Stimulated activated CD8-positive, alpha-beta memory T cell treated with anti-CD3 and anti-CD28 coated beads, Interleukin-15, amount 100 ng/mL, for 48 hours (primary cell): ENCODE results near the gene DNAJA3.

Source experiments
- DNase-seq, 2 donors: peaks; one replicate each; pipeline ENCODE4 v3.0.0-alpha.2; 2020; ENCODE audit warnings: low read depth in 2 of 2

DNAJA3 gene

DNA sequence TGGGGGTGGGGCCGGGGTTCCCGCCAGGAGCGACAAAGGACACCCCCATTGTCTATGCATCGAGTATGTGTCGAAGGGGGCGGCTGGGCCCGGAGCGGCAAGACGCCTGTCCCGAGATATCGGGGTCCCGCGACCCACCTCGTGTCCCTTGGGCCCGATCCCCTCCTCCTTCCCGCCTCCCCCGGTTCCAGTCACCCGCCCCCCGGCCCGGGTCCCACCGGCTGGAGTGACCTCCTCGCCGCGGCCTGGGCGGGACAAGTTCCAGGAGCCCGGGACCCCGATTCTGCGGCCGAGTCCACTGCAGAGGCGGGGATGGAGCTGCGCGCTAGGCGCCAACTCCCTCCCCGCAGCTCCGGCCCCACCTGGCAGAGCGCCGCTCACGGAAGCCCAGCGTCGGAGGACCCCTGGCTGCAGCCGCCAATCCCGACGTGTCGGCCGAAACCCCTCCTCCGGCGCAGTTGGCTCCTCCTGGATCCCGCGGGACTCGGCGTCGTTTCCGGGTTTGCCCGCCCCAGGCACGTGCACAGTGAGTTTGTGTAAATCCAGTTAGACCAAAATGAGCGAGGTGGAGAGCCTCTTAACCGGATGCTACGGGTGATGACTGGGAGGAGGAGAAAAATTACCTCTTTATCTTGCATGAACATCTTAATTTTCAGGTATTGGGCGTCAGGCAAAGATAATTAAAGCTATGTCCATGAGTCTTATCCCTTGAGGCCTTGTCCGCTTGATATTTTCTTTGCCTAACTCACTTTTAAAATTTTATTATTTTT, 48.7 kb downstream of the DNAJA3 start, which contains the start of gene NMRAL1:
Gene NMRAL1, minus strand, starts transcription at position 434 of the 770 bp plus-strand sequence. CDS start 493 bp downstream, outside the sequence.
- DNase-seq = peak; percentile 89 to 91

DNA sequence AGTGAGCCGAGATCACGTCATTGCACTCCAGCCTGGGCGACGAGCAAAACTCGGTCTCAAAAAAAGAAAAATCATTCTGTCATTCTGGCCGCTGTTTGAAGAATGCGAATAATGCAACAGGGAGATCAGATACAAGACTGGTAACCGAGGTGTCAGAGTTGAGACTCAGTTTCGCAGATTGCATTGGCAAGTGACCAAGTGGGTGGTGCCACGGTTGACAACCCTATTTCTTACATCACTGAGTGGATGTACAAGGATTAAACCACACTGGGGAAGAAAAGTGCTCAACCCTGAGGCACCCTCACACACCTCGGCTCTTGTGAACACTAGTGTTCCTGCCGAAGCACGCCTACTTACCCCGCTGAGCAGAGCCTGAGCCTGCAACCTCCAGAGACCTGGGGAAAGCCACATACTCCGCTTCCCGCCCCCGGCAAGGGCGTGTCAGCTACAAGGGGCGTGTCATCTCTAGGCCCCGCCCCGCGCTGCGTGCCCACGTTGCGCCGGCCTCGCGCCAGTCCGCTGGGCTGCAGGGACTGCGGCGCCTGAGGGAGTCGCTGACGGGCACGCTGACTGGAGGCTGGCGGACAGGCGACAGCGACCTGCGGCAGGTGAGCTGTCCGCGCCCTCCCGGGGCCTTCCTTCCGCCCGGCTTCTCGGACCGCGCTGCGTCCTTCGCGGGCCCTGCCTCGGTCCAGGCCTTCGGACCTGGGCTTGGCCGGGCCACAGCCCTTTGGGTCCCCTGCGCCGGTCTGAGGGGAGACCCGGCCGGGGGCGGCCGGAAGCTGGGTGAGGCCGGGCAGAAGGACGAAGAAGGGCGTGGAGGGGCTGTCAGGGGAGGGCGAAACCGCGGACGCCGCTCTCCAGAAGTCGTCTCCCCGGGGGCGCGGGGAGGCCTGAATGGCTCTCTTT, 50.5 kb downstream of the DNAJA3 start, which contains the start of gene HMOX2:
Gene HMOX2, plus strand, starts transcription at position 519 of the 909 bp plus-strand sequence. CDS start 29,127 bp downstream, outside the sequence.
- peak; percentile 90 to 93 for DNase-seq

DNA sequence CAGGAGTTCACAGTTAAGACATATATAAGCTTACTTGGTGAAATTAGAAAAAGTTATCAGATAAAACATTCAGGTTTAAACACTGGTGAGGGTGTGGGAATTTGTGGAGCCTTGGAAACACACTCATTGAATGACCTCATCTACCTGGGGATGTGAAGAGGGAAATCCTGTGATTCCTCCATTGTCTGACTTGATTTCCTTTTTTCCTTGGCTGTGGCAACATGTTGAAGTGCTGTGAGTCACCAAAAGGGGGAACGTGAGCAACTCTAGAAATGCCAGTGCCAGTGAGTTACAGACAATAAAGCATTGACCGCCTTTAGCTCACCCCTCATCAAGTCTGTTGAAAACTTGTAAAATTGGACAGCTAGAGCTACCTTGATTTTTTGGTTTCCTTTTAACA, 52.3 kb downstream of the DNAJA3 start:
- DNase-seq = no peak

DNA sequence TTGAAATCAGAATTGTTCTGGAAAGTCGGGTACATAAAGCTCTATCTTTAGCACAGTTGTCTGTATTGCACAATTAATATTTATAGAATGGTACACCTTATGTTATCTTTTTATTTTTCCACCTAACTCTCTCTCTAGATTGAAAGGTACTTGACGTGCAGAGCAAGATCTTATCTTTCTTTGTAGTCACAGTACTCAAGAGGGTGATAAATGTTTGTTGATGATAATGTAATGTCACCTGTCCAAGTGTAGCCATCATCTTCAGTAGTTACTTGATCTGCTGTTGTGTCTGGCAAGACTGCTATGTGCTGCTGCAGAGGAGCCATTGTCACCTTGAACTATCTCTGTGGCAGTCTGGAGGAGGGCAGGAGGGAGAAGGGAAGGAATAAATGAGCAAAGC, 55.9 kb downstream of the DNAJA3 start:
- no peak for DNase-seq

DNA sequence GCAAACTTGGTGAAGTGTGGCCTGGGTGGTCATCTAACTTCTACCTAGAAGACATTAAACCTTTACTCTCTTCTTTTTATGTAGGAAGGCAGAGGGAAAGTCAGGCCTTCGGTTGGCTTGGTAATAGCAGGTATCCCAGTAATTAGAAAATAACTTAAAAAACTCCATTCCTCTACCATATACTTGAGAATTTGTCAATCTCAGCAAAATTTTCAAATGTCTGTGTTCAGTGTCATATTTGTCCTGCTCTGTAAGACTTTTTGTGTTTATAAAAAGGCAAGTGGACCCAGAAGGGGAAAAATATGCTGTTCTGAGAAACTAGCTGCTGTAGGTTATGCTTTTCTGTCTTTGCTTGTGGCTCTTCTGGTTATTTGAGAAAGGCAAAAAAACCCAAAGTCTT, 56.3 kb downstream of the DNAJA3 start:
- no peak for DNase-seq

DNA sequence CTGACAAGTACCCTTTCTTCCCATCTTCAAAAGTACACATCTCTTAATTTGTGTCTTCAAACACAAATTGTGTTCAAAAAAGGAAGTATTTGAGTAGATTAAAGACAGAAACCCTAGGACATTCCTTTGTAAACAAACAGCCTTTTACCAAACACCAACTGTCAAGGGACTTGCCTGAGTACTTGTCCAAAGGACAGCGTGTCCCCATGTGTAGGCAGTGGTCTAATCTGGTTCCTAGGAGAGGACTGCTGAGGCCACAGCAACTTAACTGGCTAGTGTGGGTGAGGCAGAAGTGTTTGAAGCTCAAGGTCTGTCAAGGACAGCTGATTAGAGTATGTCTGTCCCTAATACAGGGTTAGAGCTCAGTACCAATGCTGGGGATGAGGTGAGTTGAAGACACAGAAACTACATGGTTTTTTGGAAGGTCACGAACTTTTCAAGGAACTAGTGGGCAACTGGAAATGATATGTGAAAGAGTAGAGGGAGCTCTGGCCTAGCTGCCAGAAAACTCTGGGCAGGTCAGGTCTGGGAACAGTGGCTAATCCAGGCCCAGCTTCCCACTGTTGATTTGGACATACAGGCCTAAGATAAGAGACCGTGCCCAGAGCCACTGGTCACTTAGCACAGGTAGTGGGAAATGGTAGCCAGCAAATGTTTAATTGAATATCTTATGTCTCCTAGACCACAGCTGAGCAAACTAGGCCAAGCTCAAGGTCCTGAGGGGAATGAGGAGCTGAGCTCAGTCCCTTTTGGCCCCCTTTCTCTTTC, 60.6 kb downstream of the DNAJA3 start:
- no peak for DNase-seq

DNA sequence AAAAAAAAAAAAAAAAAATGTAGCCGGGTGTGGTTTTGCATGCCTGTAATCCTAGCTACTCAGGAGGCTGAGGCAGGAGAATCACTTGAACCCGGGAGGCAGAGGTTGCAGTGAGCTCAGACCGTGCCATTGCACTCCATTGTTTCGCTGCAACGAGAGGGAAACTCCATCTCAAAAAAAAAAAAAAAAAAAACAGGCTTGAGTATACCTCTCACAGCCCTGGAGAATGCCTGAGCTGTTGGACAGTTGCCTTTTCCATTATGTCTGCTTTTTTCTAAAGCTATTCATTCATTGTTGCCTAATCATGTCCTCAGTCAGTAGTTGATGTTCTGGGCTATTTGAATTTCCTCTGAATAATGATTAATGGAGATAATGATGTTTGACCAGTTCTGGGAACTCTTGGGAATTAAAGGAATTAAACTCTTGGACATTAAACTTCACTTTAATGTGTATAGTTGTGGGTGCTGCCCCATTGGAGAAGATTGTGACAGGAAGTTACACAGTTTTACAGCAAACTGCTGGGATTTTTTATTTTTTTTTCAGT, 62.4 kb downstream of the DNAJA3 start:
- no peak for DNase-seq

DNA sequence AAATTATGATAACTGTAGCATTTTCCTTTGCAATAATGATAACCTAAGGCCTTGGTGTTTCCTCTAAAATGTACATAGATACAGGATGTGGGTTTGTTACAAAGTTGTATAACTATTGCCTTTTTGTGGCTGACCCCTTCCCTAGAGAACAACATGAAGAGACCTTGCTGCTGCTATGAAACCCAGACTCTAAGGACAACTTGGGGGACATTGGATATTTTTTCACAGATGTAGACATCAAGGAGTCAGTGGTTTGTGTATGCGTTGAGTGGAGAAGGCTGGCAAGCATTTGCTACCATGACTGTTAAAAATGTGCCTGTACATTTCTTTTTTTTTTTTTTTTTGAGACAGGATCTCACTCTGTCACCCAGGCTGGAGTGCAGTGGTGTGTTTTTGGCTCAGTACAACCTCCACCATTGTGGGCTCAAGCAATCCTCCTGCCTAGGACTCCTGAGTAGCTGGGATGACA, 62.9 kb downstream of the DNAJA3 start:
- no peak for DNase-seq

DNA sequence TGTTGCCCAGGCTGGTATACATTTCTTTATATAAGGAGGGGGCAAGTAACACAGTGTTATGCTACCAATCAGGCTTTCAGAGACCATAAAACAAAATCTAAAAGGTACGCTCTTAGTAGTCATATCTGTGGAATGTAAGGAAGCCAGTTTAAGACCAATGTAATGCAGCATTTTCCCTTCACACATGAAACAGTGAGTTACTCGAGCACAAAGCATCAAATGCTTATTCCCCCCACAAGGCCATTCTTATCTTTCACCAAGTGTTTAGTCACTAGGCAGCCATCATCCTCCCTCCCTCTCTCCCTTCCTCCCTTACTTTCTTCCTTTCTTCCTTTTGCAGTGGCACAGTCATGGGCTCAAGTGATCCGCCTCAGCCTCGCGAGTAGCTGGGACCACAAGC, 63.4 kb downstream of the DNAJA3 start:
- DNase-seq = no peak

DNA sequence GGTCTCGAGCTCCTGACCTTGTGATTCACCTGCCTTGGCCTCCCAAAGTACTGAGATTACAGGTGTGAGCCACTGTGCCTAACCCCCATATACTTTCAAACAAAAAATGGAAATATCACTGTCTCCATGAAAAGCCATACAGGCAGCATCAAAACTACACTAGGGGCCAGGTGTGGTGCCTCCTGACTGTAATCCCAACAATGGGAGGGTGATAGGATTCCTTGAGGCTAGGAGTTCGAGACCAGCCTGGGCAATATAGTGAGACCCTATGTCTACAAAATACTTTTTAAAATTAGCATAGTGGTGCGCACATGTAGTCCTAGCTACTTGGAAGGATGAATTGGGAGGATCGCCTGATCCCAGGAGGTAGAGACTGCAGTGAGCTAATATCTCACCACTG, 66.2 kb downstream of the DNAJA3 start:
- no peak for DNase-seq

DNA sequence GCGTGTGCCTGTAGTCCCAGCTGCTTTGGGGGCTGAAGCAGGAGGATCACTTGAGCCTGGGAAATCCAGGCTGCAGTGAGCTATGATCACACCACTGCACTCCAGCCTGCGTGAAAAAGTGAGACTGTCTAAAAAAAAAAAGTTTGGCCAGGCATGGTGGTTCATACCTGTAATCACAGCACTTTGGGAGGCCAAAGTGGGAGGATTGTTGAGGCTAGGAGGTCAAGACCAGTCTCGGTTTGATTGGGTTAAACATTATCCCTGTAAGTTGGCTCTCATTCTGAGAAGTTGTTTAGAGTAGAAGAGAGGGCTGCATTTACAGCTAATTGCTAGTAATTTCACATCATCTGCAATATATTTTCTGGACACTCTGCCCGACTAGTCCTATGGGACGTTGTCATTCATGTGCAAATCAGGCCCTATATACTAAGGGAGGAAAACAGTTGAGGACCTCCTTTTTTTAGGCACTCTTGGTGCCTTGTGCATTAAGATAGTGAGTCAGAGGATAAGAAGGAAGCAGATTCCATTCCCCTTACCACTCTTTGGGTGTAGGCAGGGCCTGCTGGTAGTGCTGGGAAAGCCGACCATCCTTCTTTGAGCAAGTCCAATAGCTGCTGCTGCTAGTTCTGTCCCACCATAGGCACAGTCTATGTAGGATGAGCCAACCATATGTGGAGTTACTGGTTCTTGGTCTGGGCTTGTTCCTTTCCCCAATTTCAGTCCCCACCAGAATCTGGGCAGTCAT, 69.2 kb downstream of the DNAJA3 start:
- DNase-seq = no peak

DNA sequence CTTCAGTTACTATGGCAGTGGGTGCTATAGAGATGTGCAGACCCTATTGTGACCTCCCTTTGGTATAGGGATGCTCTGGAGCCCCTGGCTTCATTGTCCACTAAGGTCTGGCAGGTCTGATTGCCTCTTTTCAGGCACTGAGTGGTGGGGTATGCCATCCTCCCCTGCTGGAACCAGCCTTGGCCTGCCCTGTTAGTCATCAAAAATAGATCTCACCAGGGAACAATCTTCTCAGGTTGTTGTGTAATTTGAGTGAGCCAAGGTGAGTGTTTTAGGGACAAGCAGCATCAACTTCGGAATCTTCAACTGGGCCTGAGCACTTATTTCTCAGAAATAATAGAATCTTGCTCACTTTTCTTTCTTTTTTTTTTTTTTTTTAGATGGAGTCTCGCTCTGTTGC, 70.1 kb downstream of the DNAJA3 start:
- no peak for DNase-seq

DNA sequence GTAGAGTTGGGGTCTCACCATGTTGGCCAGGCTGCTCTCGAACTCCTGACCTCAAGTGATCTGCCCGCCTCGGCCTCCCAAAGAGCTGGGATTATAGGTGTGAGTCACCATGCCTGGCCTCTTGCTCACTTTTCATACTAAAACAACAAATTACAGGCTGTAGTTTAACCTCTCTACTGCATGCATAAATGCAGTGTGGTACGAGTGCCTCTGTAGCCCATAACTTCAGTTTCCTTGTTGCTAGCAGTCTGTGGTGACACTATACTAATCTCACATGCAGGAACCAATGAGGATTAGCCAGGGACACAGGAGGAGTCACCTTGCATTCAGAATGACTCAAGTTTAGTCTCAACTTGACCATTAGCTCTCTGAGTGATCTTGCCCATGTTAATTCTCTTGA, 70.6 kb downstream of the DNAJA3 start:
- DNase-seq = no peak

DNA sequence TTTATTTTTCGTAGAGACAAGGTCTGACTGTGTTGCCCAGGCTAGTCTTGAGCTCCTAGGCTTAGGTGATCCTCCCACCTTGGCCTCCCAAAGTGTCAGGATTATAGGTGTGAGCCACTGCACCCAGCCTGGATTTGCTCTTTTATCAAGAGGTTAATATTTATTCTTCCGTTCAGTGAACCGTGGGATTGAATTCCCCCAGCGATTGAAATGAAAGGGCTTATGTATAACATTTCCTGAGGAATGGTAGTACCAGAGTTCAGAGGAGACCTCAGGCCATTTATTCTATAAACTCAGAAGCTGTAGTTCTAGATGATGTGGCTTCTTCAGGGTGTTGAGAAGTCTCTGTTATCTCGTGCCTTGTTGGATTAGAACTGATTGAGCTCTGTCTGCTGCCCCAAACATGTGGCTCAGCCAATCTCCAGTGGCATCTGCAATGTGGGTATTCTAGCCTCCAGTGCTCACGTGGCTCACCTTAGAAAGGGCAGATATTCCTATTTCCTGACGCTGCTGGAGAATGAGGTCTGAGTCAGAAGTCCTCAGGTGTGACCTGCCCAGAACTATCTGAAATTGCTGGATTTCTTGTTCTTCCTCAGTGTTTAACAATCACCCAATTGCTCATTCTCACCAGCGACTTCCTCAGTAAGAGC, 73.0 kb downstream of the DNAJA3 start:
- DNase-seq = no peak

DNA sequence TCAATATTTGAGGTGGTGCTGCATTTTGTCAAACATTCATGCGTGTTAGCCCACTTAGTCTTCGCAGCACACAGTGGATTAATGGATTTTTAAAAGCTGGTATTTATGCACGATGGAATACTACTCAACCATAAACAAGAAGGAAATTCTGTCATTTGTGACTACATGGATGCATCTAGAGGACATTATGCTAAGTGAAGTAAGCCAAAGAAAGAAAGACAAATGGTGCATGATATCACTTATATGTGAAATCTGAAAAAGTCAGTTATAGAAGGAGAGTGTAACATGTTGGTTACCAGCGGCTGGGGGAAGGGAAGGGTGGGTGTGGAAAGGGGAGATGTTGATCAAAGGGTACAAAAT, 73.5 kb downstream of the DNAJA3 start:
- DNase-seq = no peak

DNA sequence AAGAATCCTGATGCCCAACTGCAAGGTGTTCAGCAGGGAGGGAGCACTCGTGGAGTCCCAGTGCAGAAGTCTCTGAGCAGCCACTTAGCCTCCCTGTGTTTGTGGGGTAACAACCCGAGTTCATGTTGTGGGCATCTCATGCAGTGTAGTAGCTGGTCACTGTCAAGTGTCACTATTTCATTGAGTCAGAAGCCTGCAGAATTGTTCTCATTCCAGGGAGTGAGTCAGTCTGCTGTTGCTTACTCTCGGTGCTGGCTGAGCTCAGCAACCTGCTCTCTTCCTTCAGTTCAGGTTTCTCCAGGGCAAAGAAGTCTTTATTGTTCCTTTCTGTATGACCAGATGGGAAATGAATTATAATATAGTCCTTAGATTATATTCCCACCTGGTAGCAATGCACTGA, 74.6 kb downstream of the DNAJA3 start:
- no peak for DNase-seq

DNA sequence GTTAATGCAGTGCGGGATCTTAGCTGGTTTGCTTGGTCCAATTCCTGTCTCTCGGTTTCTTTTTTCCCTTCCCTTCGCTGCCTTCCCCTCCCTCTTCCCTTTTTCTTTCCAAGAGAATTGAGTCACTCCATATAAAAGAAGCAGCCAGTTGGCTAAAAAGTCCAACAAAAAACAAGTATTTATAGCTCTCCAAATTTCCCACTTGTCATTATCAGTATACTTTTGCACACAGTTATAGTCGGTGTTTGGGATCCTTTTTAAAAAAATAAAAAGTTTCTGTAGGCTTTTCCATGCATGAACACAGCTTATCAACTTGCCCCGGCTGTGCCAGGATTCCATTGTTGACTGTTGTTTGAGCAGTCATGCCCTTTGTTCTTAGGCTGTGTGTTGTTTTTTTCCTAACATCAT, 75.4 kb downstream of the DNAJA3 start:
- no peak for DNase-seq

DNA sequence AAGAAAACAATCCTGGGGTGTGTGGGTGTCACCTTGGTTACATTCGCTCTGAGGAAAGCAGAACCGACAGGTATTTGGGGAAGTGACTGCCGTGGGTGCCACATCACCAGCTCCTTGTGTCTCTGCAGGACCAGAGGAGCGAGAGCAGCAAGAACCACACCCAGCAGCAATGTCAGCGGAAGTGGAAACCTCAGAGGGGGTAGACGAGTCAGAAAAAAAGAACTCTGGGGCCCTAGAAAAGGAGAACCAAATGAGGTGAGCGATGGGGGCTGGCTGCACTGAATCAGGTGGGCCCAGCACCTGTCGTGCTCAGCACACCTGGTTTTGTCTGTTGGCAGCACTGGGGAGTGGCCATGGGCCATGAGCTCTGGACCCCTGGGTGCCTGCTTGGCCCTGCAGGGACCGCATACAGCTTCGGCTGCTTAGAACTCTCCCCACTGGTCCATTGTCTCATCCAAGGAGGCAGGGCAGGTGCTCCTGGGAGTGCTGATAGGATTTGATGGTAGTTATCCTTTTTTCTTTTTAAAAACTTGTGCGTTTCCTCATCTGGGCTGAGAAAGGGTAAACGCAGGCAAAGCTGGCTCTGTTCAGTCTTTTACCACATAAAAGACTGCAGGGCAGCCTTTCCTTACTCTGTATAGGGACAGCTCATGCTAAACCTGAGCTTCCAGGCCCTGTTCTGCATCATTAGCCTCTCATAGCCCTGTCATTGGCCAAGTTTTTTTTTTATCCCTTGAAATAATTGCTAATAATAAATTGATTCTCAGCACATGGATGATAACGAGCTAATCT, 79.9 kb downstream of the DNAJA3 start:
- peak; percentile 56 to 57 for DNase-seq
